ENCODE measurements around the gene PGM1.

The PGM1 gene

DNA sequence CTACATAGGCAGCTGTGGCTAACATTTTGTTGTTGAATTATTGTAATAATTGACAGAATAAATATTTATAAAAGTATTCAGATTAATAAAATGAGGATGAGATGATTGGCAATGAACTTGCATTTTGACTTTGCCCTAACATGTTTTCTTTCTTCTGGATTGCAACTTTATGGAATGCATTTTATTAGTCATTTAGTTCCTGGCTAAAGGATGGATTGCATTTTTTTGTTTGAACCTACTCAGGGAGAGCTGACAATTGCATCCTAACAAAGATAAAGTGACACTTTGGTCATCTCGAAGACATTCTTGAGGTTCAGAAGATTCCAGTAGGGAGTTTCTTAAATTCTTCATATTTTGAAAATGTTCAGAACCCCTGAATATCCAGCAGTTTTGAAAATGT lies 37.5 kb downstream of the PGM1 start:
- TF ChIP-seq SIN3A (IDR thresholded peaks at IDR 0.05; ENCODE audit: borderline replicate concordance, insufficient read depth, low read length) (no peak), POLR2AphosphoS5 (IDR thresholded peaks at IDR 0.05; ENCODE audit: low read depth, low read length) (no peak), TAF1 (IDR thresholded peaks at IDR 0.05; ENCODE audit: borderline replicate concordance, insufficient read depth, low read length) (no peak), FOXP2 (optimal IDR thresholded peaks at IDR 0.05; ENCODE audit: borderline replicate concordance, extremely low read depth, extremely low read length, insufficient read depth) (no peak)
- TF ChIP-seq, protein P1, sequence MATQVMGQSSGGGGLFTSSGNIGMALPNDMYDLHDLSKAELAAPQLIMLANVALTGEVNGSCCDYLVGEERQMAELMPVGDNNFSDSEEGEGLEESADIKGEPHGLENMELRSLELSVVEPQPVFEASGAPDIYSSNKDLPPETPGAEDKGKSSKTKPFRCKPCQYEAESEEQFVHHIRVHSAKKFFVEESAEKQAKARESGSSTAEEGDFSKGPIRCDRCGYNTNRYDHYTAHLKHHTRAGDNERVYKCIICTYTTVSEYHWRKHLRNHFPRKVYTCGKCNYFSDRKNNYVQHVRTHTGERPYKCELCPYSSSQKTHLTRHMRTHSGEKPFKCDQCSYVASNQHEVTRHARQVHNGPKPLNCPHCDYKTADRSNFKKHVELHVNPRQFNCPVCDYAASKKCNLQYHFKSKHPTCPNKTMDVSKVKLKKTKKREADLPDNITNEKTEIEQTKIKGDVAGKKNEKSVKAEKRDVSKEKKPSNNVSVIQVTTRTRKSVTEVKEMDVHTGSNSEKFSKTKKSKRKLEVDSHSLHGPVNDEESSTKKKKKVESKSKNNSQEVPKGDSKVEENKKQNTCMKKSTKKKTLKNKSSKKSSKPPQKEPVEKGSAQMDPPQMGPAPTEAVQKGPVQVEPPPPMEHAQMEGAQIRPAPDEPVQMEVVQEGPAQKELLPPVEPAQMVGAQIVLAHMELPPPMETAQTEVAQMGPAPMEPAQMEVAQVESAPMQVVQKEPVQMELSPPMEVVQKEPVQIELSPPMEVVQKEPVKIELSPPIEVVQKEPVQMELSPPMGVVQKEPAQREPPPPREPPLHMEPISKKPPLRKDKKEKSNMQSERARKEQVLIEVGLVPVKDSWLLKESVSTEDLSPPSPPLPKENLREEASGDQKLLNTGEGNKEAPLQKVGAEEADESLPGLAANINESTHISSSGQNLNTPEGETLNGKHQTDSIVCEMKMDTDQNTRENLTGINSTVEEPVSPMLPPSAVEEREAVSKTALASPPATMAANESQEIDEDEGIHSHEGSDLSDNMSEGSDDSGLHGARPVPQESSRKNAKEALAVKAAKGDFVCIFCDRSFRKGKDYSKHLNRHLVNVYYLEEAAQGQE (IDR thresholded peaks at IDR 0.05; ENCODE audit: insufficient read depth in 1 of 2, low read depth in 2 of 2, low read length in 2 of 2): no peak

DNA sequence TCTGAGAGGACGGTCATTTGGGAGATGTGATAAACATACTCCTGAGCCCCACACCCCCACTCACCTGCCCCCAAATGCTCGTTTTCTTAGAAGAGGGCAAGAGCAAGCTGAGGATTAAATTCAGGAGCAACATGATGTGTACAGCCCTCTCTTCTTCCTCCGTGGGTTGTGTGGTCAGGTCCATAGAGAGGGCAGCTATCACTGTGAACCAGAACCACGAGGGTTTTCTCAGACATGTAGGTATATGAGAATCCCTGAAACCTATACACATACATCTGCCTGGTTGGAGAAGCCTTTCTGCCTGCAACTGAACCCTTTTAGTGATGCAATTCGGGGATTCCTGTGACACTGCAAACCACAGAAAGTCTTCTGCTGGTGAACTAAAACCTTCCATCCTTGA lies 38.9 kb downstream of the PGM1 start:
- no peak for TF ChIP-seq FOXP2 (optimal IDR thresholded peaks at IDR 0.05; ENCODE audit: borderline replicate concordance, extremely low read depth, extremely low read length, insufficient read depth)
- no peak for TF ChIP-seq TAF1 (IDR thresholded peaks at IDR 0.05; ENCODE audit: borderline replicate concordance, insufficient read depth, low read length)

DNA sequence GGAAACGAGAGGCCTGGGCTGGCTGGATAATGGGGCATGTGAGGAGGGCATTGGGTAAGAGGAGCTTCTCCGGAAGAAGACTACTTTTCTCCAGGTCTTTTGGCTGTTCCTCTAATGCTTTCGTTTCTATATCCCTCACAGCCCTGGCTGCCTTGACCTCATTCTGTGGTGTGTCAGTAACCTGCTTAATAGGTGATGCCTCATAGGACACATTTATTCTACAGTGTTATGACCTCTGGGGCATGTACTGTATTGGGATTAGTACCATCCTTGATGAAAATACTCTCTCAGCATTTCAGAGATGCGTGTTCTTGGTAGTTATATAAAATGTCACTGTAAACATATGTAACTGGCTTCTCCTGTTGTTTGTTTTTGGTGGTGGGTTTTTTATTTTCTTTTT lies 40.1 kb downstream of the PGM1 start:
- TF ChIP-seq POLR2AphosphoS5 (IDR thresholded peaks at IDR 0.05; ENCODE audit: low read depth, low read length): no peak

DNA sequence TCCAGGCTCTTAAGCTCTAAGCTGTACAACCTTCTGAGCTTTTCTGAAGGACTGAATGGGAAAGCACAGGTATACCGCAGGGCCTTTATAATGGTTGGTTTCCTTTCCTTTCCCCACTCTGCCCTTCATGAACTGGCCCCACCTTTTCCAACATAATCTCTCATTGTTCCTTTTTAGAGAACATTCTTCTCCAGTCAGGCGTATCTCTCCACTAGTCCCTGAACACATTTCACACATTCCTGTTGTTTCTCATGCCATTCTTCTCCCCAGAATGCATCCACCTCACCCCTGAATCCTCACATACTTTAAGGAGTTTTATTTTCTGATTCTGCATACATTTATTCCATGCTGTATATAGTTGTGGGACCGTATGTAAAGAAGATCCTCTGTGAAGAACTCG lies 41.3 kb downstream of the PGM1 start:
- TF ChIP-seq SIN3A (IDR thresholded peaks at IDR 0.05; ENCODE audit: borderline replicate concordance, insufficient read depth, low read length) (no peak), POLR2AphosphoS5 (IDR thresholded peaks at IDR 0.05; ENCODE audit: low read depth, low read length) (no peak), FOXP2 (optimal IDR thresholded peaks at IDR 0.05; ENCODE audit: borderline replicate concordance, extremely low read depth, extremely low read length, insufficient read depth) (no peak)
- TF ChIP-seq, protein P1 (IDR thresholded peaks at IDR 0.05; ENCODE audit: insufficient read depth in 1 of 2, low read depth in 2 of 2, low read length in 2 of 2): no peak

DNA sequence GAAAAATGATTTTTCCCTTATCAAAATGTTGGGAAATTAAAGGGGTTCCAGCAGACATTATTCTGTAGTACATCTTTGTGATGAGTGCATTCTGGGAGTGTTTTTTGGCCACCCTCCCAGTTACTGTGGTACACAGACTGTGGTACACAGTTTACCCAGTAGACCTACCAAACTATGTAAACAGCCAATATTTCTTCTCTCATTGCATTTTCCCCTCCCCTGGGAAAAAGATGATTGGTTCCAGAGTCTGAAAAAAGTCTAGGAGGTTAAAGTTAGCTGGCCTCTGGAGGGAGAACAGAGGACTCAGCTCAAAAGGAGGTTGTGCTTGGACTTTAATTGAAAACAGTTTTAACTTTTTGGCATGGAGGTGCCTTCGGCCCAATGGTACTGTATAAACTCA lies 42.5 kb downstream of the PGM1 start:
- TF ChIP-seq TAF1 (IDR thresholded peaks at IDR 0.05; ENCODE audit: borderline replicate concordance, insufficient read depth, low read length): no peak
- TF ChIP-seq FOXP2 (optimal IDR thresholded peaks at IDR 0.05; ENCODE audit: borderline replicate concordance, extremely low read depth, extremely low read length, insufficient read depth): no peak
- no peak for TF ChIP-seq SIN3A (IDR thresholded peaks at IDR 0.05; ENCODE audit: borderline replicate concordance, insufficient read depth, low read length)
- TF ChIP-seq, protein P1 (IDR thresholded peaks at IDR 0.05; ENCODE audit: insufficient read depth in 1 of 2, low read depth in 2 of 2, low read length in 2 of 2): no peak
- TF ChIP-seq POLR2AphosphoS5 (IDR thresholded peaks at IDR 0.05; ENCODE audit: low read depth, low read length): no peak

DNA sequence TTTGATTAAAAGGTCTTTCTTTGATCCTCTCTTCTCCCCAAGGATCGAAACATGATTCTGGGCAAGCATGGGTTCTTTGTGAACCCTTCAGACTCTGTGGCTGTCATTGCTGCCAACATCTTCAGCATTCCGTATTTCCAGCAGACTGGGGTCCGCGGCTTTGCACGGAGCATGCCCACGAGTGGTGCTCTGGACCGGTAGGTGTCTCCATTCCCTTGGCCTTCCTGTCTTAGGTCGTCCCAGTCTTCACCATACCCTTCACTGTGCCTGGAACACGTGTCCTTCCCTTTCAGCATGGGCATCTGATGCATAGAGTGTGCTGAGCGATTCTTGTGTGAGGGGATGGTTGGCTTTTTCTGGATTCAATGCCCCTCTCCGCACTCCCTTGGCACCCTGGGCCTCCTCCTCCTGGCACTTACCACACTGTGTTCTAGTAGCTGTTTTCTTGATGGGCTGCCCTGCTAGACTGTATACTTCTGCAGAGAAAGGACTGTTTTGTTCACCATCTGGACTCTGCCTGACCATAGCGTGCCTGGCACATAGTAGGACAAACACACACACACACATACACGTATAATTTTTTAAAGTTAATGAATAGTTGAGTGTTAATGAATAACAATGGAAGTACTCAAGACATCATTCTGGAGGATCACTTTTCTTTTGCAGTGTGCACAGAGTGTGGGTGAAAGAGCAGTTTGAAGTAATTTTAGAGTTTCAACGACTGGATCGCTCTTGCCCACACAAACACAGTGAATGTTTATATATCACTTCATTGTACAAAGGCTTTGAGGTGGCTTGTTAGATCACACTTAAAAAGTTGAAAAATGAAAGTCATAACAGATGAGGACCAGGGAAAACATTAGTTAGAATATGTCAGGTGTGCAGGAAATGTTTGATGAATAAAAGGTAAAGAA lies 43.2 kb downstream of the PGM1 start:
- TF ChIP-seq, protein P1 (IDR thresholded peaks at IDR 0.05; ENCODE audit: insufficient read depth in 1 of 2, low read depth in 2 of 2, low read length in 2 of 2): no peak
- TF ChIP-seq SIN3A (IDR thresholded peaks at IDR 0.05; ENCODE audit: borderline replicate concordance, insufficient read depth, low read length) (no peak), POLR2AphosphoS5 (IDR thresholded peaks at IDR 0.05; ENCODE audit: low read depth, low read length) (no peak), TAF1 (IDR thresholded peaks at IDR 0.05; ENCODE audit: borderline replicate concordance, insufficient read depth, low read length) (no peak), FOXP2 (optimal IDR thresholded peaks at IDR 0.05; ENCODE audit: borderline replicate concordance, extremely low read depth, extremely low read length, insufficient read depth) (no peak)
